CD4-positive, alpha-beta T cell treated with Interleukin-6 at 100 ng/mL for 8 hours (primary cell): ENCODE measurements around the gene ZNF70.

Source experiments
- DNase-seq: peaks from one replicate; pipeline ENCODE4 v3.0.0-alpha.2; 2020; ENCODE audit warnings: mixed read lengths, low spot score

ZNF70 gene

GRCh38 chr22:23692598-23693291 lies 58.2 kb downstream of the ZNF70 start:
- no peak for DNase-seq

GRCh38 chr22:23691748-23692423 lies 59.0 kb downstream of the ZNF70 start:
- no peak for DNase-seq

DNA sequence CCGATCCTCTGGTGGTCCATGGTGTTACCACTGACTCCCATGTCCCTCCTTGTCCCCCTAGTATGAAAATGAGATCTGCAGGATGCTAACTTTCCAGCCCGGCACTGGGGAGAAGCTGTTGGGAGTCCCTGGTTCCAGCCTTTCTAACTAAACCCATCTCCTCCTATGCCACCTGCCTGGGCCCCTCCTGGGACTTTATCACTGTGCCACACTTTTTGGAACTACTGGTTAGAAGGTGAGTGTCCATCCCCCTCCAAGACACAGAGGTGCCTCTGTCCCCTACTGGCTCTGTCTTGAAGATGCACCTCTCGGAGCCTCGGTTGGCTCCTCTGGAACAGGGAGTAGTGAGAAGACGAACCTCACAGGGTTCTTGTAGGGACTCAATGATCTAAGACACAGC lies 60.2 kb downstream of the ZNF70 start, which contains the start of gene RGL4:
TSS of gene RGL4 (plus strand) at position 301 of the 400 bp plus-strand sequence. CDS start 1,018 bp downstream, outside the sequence.
- no peak for DNase-seq

- DNase-seq = no peak
Observed at GRCh38 chr22:23689414-23689813, 61.5 kb downstream of the ZNF70 start.
